Colonic mucosa (tissue), 4 donors: Measurements from ENCODE around the gene OPA3. TPM values are rescaled to one million over a fixed set of nuclear protein-coding genes. Genes with fewer than 3 reads are reported as not detected.
A peak's percentile ranks its signal among the peaks of the same experiment; 100 is the strongest.

Experiments used
- DNase-seq: peaks from one replicate; pipeline ENCODE4 v3.0.0-alpha.2; 2020
- H3K27ac ChIP-seq: fragments of 200-600 bp; one replicate; pipeline ENCODE4 v1.8.0; 2021
- H3K27me3 ChIP-seq: fragments of 200-600 bp; one replicate; pipeline ENCODE4 v1.8.0; 2021
- H3K36me3 ChIP-seq: fragments of 200-600 bp; one replicate; pipeline ENCODE4 v1.8.0; 2021
- H3K4me1 ChIP-seq: fragments of 200-600 bp; one replicate; pipeline ENCODE4 v1.8.0; 2021; ENCODE audit warnings: mild to moderate bottlenecking
- H3K4me3 ChIP-seq: fragments of 200-600 bp; one replicate; pipeline ENCODE4 v1.8.0; 2021
- H3K9ac ChIP-seq, 2 donors: one replicate each; pipeline ENCODE4 v1.7.0; 2013; ENCODE audit warnings: control low read depth in 2 of 2, low read depth in 2 of 2, low read length in 2 of 2
- H3K9me3 ChIP-seq: fragments of 200-600 bp; one replicate; pipeline ENCODE4 v1.8.0; 2021
- CTCF ChIP-seq: fragments of 200-600 bp; IDR thresholded peaks from one replicate; pipeline ENCODE4 v1.8.0; 2022; ENCODE audit warnings: antibody characterized with exemption, mild to moderate bottlenecking
- intact Hi-C: fragments of 100-400 bp; cut with DNase I; formaldehyde crosslinking; loops from one replicate; pipeline ENCODE4 v1.14.1; 2022
- total RNA-seq, 2 donors: library from RNA; stranded (reverse); fragmentation: NEBNext Ultra II Directional in 1 of 2; extraction: Animal tissue kit (Norgen Biotek cat#: 25700) in 1 of 2; gene quantifications; one replicate each; pipeline ENCODE4 v1.2.1, GENCODE V29; 2021
- donor health status: healthy.
- donor health status: DM: no; HTN: no; CAD: no.
- donor health status: DM: no; HTN: no; CAD: no.

OPA3 gene
- total RNA-seq, 2 donors from 2014 or later: 12.4 to 14.8 TPM

- TF ChIP-seq CTCF: no peak
- H3K4me3 ChIP-seq: no peak overlapping the region
Observed at GRCh38 chr19:45577111-45577905, 7.3 kb downstream of the OPA3 start.

GRCh38 chr19:45576682-45577081, 7.9 kb downstream of the OPA3 start:
- DNase-seq: no peak
- Histone ChIP-seq H3K27ac (peak overlapping the region; percentile 82), H3K4me3 (no peak overlapping the region), H3K4me1 (peaks cover 8% of the 10 kb centered on the region), H3K27me3 (no peaks in the 10 kb centered on the region), H3K9me3 (no peaks in the 10 kb centered on the region), H3K36me3 (no peaks in the 10 kb centered on the region), H3K9ac (peak overlapping the region in 1 of 2 donors; percentile 63)
- no peak for TF ChIP-seq CTCF
- intact Hi-C loops: no loop called here

More at GRCh38 chr19:45577111-45577905, 7.3 kb downstream of the OPA3 start:
- intact Hi-C loops: no loop called here
- peak; percentile 70 for DNase-seq
- H3K27ac ChIP-seq: peak overlapping the region; percentile 82
- H3K9me3 ChIP-seq: no peaks in the 10 kb centered on the region
- H3K4me1 ChIP-seq: peaks cover 8% of the 10 kb centered on the region
- peak overlapping the region; percentile 36 to 63 for H3K9ac ChIP-seq
- H3K27me3 ChIP-seq: no peaks in the 10 kb centered on the region
- no peaks in the 10 kb centered on the region for H3K36me3 ChIP-seq

DNA sequence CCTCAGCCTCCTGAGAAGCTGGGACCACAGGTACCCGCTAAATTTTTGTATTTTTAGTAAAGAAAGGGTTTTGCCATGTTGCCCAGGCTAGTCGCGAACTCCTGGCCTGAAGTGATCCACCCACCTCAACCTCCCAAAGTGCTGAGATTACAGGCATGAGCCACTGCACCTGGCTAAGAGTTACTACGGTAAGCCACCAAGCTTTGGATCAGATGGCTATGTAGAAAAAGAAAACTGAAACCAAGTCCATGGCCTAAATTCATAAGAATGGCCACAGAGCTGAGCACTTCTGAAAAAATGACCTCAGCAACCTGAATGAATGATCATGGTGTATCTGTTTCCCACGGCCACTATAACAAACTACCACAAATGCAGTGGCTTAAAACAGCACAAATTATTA, 9.4 kb downstream of the OPA3 start:
- DNase-seq: no peak
- TF ChIP-seq CTCF: no peak
- H3K27me3 ChIP-seq: no peaks in the 10 kb centered on the region
- H3K9ac ChIP-seq: no peak overlapping the region
- intact Hi-C loops: no loop called here
- no peak overlapping the region for H3K27ac ChIP-seq
- H3K4me3 ChIP-seq: no peak overlapping the region
- H3K36me3 ChIP-seq: no peaks in the 10 kb centered on the region
- peaks cover 8% of the 10 kb centered on the region for H3K4me1 ChIP-seq
- H3K9me3 ChIP-seq: no peaks in the 10 kb centered on the region

- Histone ChIP-seq H3K27me3 (no peaks in the 10 kb centered on the region), H3K4me1 (peaks cover 10% of the 10 kb centered on the region), H3K36me3 (no peaks in the 10 kb centered on the region), H3K4me3 (no peak overlapping the region), H3K9me3 (no peaks in the 10 kb centered on the region), H3K9ac (peak overlapping the region in 1 of 2 donors; percentile 5), H3K27ac (no peak overlapping the region)
- DNase-seq: no peak
- intact Hi-C loops: no loop called here
- TF ChIP-seq CTCF: no peak
Observed at GRCh38 chr19:45574526-45574925, 10.1 kb downstream of the OPA3 start.

- no peak for DNase-seq
- Histone ChIP-seq H3K9ac (no peak overlapping the region), H3K27ac (no peak overlapping the region), H3K36me3 (no peaks in the 10 kb centered on the region), H3K9me3 (no peaks in the 10 kb centered on the region), H3K27me3 (no peaks in the 10 kb centered on the region), H3K4me1 (peaks cover 15% of the 10 kb centered on the region), H3K4me3 (no peak overlapping the region)
- intact Hi-C loops: no loop called here
- TF ChIP-seq CTCF: no peak
Observed at GRCh38 chr19:45571457-45572220, 13.0 kb downstream of the OPA3 start.
